Measurements from ENCODE around the gene MED26.

The MED26 gene

DNA sequence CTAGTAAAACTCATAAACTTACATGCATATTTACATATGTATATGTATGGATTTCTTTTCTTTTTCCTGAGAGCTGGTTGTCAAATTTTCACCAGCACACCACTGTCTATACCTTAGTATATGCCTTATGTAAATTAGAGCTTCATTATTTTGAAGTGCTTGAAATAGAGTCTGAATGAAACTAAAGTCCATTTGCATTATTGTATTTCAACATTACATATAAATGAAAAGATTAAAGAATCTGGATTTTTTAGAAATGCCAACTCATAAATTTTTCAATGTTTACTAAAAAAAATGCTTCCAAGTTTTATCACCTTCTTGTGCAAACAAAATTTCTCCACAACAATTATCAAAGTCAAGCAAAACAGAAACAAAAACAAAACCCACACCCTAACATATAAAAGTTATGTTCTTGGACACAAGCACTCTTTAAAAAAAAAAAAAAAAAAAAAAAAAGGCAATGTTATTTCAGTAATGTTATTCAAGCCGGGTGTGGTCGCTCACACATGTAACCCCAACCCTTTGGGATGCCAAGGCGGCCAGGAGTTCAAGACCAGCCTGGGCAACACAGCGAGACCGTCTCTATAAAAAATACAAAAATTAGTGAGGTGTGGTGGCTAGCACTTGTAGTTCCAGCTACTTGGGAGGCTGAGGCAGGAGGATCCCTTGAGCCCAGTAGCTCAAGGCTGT lies 18.3 kb downstream of the MED26 start:
- DNase-seq = no peak

DNA sequence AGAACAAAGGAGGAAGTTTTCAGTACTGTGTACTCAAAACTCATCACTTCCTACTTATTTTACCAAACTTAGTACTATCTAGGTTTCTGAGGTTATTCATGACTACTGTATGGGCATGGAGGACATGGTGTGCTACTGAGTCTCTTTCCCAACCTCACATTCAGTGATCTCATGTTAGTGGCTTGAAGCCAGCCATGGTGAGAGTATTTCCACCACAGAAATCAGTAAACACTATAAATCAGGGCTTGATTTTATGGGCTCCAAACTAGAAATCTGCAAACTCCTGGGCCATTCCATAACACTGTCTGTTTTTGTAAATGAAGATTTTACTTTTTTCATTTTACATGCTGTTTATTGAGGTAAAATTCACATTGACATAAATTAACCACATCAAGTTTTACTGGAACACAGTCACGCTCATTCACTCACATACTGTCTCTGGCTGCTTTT lies 19.7 kb downstream of the MED26 start:
- DNase-seq = no peak

- DNase-seq = no peak
Observed at GRCh38 chr19:16607819-16608218, 20.2 kb downstream of the MED26 start.

DNA sequence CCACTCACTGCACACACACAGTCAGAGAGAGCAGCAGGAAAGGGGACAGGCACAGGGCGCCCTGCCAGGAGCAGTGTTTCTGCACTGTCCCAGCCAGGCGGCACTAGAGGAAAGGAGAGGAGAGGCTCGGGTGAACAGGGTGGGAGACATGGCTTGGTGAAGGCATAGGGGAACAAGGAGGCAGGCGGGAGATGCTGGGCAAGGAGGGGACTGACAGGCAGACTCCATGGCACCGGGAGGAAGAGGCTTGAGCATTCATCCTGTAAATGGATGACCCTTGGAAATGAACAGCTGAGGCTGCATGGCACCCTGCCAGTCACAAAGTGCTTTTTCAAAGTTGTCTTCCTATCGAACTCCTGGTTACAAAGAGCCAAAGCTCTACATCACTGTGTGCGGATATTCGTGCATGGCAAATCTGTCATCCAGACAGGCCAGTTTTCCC lies 22.4 kb downstream of the MED26 start:
- DNase-seq = no peak

DNA sequence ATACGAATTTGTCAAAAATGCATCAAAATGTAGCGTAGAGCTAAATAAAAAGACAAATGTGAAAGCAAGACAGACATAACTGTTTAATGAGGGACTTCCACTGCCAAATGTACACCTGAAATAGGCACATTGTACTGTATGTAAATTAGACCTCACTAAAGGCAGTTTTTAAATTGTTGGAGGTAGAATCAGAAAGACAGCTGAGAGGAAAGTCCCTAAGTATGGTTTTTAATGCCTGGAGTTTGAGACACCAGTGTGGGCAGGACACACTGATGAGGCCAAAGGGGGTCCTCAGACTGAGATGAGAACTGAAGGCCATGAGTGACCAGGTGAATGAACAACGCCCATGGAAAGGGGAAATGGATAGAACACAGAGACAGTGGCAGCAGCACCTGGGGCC lies 22.9 kb downstream of the MED26 start:
- no peak for DNase-seq

- no peak for DNase-seq
Observed at GRCh38 chr19:16604615-16605014, 23.4 kb downstream of the MED26 start.

DNA sequence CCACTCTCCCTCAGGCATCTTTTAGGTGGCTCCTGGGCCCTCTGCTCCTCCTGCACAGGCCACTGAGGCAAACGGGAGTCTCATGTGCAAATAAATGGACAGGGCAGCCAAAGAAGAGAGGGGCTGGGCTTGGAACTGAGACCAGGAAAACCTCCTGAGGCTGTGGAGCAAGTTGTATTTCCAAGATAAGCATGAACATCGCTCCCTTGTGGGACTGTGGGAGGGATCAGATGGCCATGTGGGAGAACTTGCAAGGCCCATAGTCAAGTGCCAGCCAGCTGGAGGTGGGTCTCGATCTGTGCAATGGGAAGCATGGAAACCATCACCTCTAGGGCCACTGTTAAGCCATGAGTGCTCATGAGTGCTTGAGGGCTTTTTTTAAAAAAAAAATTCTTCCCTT lies 24.9 kb downstream of the MED26 start:
- DNase-seq = no peak

DNA sequence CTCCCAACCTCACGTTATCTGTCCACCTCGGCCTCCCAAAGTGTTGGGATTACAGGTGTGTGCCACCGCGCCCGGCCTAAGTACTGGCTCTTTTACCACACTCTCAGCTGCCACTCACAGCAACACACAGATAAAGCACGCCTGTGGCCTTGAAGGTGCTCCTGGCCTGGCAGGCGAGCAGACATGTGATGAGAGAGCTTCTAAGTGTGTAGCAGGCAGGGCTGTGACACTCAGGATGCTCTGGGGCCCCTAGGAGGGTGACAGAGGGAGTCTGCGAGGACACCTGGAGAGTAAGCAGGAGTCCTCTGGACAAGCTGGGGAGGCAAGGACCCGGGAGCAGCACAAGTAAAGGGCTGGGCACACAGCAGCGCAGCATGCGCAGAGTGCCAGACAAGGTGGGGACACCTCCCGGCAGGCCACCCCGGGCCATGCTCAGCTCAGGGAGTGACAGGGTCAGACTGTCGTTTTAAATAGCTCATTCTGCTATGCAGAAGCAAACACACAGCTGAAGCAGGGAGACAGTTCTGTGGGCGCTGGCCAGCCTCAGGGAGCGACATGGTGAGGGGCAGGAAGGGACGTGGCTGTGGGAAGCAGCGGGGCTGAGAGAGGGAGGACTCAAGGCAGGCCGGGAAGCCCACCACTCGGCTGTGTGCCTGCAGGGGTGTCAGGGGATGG lies 26.5 kb downstream of the MED26 start:
- no peak for DNase-seq

- DNase-seq = no peak
Observed at GRCh38 chr19:16600824-16601223, 27.2 kb downstream of the MED26 start.

GRCh38 chr19:16599655-16600346 lies 28.2 kb downstream of the MED26 start:
- DNase-seq = no peak

DNA sequence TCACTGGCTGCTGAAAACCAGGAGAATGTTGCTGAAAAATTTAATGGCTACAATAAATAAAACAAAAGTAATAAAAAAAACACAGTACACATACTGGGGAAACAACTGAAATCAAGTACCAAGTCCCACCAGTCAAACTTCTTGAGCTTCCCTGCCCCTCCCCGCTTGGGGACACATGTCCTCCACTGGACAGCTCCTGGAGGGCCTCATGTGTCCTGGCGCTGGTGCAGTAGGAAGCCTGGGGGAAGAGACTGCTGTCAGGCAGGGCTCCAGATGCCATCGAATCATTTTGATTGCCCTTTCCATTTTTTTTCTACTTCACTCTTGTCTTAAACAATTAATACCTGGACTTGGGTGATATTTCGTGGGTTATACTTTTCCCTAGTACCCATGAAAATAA lies 29.2 kb downstream of the MED26 start:
- no peak for DNase-seq

DNA sequence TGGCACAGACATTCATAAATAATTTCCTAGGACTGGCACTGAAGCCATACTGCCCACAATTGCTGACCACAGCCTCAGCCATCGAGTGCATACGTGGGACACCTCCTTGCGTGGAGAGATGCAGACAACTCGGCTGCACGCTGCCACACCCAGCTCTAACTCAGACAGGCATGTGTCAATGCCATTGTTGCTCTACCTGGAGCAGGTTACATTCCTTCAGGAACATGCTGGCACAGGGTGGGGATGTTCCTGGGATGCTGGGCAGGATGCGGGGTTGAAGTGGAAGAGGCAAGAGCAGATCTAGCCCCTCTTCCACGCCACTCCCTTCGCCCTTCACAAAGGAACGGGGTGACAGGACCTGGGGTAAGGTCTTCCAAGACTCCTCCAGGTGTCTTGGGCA lies 31.6 kb downstream of the MED26 start:
- DNase-seq = no peak

- DNase-seq = no peak
Observed at GRCh38 chr19:16595097-16595496, 32.9 kb downstream of the MED26 start.

DNA sequence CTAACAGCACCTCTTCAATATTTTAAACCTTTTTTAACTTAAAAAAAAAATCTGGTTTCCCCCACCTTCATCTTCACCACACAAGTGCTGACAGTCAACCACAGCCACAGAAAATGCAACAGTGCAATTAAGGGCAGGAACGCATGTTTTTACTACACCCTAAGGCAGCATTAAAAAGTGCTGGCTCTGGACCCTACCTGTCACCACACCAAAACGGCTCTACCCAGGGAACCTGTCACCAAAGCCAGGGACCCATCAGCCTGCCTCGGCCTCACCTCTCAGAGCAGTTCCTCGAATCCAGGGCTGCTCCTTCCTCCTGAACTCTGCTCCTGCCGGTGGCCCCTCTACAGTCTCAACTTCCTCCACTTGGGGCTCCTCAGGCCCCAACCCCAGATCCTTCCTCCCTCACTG lies 33.3 kb downstream of the MED26 start:
- no peak for DNase-seq

DNA sequence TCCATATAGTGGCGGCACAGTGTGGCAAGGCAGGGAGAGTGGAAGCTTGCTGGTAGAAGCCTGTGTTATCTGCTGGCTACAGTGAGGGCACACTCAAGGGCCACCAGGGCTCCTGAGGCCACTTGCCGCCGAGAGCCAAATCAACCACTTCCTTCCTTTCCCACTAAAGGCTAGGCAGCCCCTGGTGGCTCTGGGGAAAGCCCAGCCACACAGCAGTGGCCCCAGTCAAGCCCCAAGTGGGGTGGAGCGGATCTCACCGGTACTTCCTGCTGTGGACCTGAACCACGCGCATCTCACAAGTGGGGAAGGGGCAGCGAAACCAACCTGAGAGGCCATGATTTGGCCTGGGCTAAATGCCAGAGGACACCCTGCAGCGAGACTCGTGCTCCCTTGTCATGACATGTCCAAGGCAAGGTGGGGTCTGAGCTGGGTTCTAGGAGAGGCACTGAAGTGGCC lies 33.8 kb downstream of the MED26 start:
- no peak for DNase-seq

DNA sequence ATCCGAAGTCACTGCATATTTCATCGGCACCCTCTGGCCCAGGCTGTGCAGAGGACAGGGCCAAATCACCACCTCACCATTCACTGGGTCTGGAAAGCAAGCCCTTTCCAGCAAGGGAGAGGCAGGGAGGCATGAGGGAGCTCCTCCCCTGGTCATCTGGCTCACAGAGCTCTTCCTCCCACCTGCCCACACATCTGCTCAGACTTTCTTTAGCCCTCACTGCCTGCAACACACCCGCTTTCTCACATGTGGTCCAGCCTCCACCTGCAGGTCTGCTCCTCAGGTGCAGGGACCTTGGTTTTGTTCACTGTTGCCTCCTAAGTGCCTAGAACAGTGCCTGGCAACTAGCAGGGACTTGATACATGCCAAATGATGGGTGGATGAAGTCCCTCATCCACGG lies 34.8 kb downstream of the MED26 start:
- no peak for DNase-seq

- no peak for DNase-seq
Observed at GRCh38 chr19:16591803-16592556, 36.0 kb downstream of the MED26 start.

GRCh38 chr19:16590876-16591802 lies 36.9 kb downstream of the MED26 start:
- DNase-seq = no peak

DNA sequence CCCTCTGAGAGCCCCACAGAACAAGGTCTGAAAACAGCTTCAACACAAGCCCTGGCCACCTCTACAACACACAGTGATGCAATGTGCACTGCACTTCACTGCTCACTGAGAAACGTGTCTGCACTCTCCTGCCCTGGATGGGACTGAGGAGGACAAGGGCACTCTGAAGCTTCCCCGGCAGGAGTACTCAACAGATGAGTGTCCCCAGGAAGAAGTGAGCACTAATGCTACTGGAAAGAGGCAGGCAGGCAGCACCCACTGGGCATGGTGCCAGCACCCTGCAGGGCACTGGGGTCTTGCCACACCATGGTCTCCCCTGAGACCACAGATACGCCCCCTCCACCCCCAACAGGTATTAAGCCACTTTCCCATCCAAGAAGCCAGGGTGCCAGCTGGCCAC lies 38.1 kb downstream of the MED26 start:
- no peak for DNase-seq

DNA sequence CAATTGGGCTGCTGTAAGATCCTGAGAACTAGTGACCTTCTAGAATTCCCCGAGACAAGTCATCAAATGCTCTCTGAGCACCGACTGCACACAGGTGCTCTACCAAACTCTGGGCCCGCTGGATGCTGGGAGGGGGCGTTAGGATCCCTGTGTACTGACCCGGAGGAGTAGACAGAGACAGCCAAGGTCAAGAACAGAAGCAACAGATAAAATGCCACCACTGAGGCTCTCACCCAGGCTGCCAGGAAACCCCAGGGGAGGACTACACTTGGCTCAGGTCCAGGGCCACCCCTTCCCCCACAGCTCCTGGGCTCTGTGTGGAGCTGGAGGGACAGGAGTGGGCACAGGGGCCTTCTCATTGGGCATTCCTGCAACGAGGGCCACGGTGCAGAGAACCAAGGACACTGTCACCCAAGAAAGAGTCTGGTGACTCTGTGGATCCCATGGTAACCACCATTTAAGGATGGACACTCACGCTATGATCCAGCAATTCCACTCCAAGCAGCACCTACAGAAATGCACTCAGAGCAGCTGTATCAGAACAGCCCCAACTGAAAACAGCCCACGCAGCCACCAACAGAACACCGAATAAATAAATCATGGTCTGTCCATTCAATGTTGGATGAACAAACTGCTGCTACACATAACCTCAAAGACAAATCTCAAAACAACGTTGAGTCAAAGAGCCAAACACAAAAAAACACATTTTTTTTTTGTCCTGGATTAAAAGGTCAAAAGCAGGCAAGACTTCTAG lies 39.0 kb downstream of the MED26 start:
- DNase-seq = no peak
